HG03159 (cell line): ENCODE results near the gene NRCAM.
A peak's percentile ranks its signal among the peaks of the same experiment; 100 is the strongest.
"Not testable (repeated sequence)": the region's sequence is repeated elsewhere in the genome, so short reads cannot be mapped to it uniquely, and the experiment has no call there.

Source experiments
- ATAC-seq: cut with Tn5 transposase; IDR thresholded peaks from one replicate; pipeline ENCODE4 v1.9.1; 2021; ENCODE audit warnings: mild to moderate bottlenecking, moderate library complexity; ENCODE audit not compliant: unreplicated experiment

The NRCAM gene

GRCh38 chr7:108348913-108349312, 107.3 kb downstream of the NRCAM start:
- ATAC-seq = no peak

GRCh38 chr7:108347616-108348015, 108.6 kb downstream of the NRCAM start:
- no peak for ATAC-seq

- ATAC-seq = no peak
These were observed 110.4 kb downstream of the NRCAM start for GRCh38 chr7:108345710-108346336.

- ATAC-seq = no peak
These were observed 115.3 kb downstream of the NRCAM start for GRCh38 chr7:108340856-108341411.

GRCh38 chr7:108340406-108340805, 115.8 kb downstream of the NRCAM start:
- ATAC-seq = not testable (repeated sequence)

GRCh38 chr7:108335269-108335918, 120.8 kb downstream of the NRCAM start:
- no peak for ATAC-seq

GRCh38 chr7:108332937-108333336, 123.3 kb downstream of the NRCAM start:
- ATAC-seq = no peak

GRCh38 chr7:108331971-108332370, 124.3 kb downstream of the NRCAM start:
- no peak for ATAC-seq

GRCh38 chr7:108330227-108330626, 126.0 kb downstream of the NRCAM start:
- no peak for ATAC-seq

GRCh38 chr7:108329514-108329913, 126.7 kb downstream of the NRCAM start:
- no peak for ATAC-seq

- peak; percentile 72 for ATAC-seq
These were observed 128.0 kb downstream of the NRCAM start for GRCh38 chr7:108328174-108328651.

GRCh38 chr7:108327353-108327752, 128.9 kb downstream of the NRCAM start:
- ATAC-seq = peak; percentile 44

- no peak for ATAC-seq
These were observed 129.3 kb downstream of the NRCAM start for GRCh38 chr7:108326938-108327337.

GRCh38 chr7:108324053-108325038, 131.9 kb downstream of the NRCAM start:
- no peak for ATAC-seq

- no peak for ATAC-seq
These were observed 133.1 kb downstream of the NRCAM start for GRCh38 chr7:108322925-108323832.

GRCh38 chr7:108322046-108322445, 134.2 kb downstream of the NRCAM start:
- no peak for ATAC-seq

GRCh38 chr7:108321359-108321758, 134.9 kb downstream of the NRCAM start:
- ATAC-seq = no peak

GRCh38 chr7:108316708-108317107, 139.5 kb downstream of the NRCAM start:
- ATAC-seq = no peak

GRCh38 chr7:108314551-108314950, 141.7 kb downstream of the NRCAM start:
- no peak for ATAC-seq

GRCh38 chr7:108314049-108314448, 142.2 kb downstream of the NRCAM start:
- ATAC-seq = no peak
